BJ (cell line): Measurements from ENCODE around the gene PRSS53. TPM values are rescaled to one million over a fixed set of nuclear protein-coding genes. Genes with fewer than 3 reads are reported as not detected.

Experiments used
- CTCF ChIA-PET: fragments of 350-600 bp; formaldehyde crosslinking; extraction: SDS; loops from one replicate; lab custom pipeline; 2021; ENCODE audit warnings: antibody characterized with exemption, inconsistent platforms; lab: Yijun Ruan, JAX
- POLR2A ChIA-PET: fragments of 300-600 bp; sonication (Branson Sonifier 250); formaldehyde crosslinking; extraction: SDS; loops from one replicate; lab custom pipeline; 2021; ENCODE audit warnings: antibody characterized with exemption; lab: Charles Lee
- DNase-seq: peaks from one replicate; pipeline ENCODE4 v3.0.0-alpha.2; 2011; ENCODE audit warnings: low read depth
- H3K27me3 ChIP-seq: 2 replicates; pipeline ENCODE4 v1.6.0; 2011; ENCODE audit warnings: low read length; ENCODE audit not compliant: control insufficient read depth, insufficient read depth
- H3K36me3 ChIP-seq: 2 replicates; pipeline ENCODE4 v1.5.1; 2011; ENCODE audit warnings: low read length; ENCODE audit not compliant: control insufficient read depth, insufficient read depth
- H3K4me3 ChIP-seq: 2 replicates; pipeline ENCODE4 v1.5.1; 2011; ENCODE audit warnings: low read depth, mild to moderate bottlenecking, control low read depth, low read length
- polyA plus RNA-seq: library from polyadenylated mRNA; depleted of rRNA; stranded (reverse); fragments of >200 nt; gene quantifications from 2 replicates; pipeline ENCODE4 v1.2.3, GENCODE V29; 2011
- TF ChIP-seq, protein P1 (sequence below): IDR thresholded peaks from 2 replicates; pipeline ENCODE4 v1.5.1; 2011; ENCODE audit warnings: low read depth, mild to moderate bottlenecking, control low read depth, inconsistent platforms, low read length, moderate library complexity; ENCODE audit not compliant: insufficient read depth

The PRSS53 gene
- polyA plus RNA-seq, 1 experiment: 1.8 TPM

DNA sequence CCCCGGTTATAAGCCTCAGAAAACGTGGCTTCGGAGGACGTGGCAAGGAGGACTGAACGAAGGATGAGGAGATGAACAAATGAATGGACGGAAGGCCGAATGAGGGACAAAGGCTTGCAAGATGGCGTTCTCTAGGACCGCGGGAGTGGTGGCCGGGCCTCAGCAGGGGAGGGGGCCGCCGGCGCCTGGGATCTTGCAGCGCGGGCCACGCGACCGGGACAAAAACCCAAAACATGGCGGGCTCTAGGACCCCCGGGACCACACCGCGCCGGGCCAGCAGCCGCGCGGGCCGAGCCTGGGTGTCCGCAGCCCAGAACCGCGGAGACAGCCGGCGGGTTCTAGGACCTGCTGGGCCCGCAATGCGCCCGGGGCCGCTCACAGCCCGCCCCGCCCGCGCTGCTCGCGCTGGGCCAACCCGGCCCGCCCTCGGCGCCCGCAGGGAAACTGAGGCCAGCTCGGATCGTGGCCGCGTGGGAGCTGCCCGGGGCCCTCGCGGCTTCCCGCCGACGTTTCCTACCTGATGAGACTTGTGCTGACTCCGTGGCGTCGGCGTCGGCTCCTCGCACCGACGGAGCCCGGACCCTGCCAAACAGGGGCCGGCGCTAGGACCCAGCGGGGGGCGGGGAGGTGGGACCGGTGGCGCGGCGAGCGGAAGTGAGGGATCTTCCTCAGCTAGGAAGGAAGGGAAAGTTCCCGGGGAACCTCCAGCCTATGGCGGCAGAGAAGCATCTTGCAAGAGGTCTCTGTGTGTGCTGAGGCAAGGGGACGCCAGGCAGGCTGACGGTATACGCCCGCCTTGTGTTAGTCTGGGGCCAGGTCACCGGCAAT lies 15.4 kb downstream of the PRSS53 start:
- ChIA-PET CTCF (interaction anchor here (0.5 to 1.8 kb wide), 11 partner anchors 9 to 138 kb away, joined by 3 to 11 read pairs (median 3); partner anchors contain the start of genes BCKDK, HSD3B7 and SETD1A), POLR2A (interaction anchor here (1.1 kb wide), 1 partner anchor 75 kb away, joined by 11 read pairs; no protein-coding TSS in a partner anchor)
- TF ChIP-seq, protein P1, sequence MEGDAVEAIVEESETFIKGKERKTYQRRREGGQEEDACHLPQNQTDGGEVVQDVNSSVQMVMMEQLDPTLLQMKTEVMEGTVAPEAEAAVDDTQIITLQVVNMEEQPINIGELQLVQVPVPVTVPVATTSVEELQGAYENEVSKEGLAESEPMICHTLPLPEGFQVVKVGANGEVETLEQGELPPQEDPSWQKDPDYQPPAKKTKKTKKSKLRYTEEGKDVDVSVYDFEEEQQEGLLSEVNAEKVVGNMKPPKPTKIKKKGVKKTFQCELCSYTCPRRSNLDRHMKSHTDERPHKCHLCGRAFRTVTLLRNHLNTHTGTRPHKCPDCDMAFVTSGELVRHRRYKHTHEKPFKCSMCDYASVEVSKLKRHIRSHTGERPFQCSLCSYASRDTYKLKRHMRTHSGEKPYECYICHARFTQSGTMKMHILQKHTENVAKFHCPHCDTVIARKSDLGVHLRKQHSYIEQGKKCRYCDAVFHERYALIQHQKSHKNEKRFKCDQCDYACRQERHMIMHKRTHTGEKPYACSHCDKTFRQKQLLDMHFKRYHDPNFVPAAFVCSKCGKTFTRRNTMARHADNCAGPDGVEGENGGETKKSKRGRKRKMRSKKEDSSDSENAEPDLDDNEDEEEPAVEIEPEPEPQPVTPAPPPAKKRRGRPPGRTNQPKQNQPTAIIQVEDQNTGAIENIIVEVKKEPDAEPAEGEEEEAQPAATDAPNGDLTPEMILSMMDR: no peak
- Histone ChIP-seq H3K36me3 (peaks cover 15% of the 10 kb centered on the region), H3K27me3 (no peaks in the 10 kb centered on the region), H3K4me3 (peak overlapping the region; percentile 81)
- no peak for DNase-seq

DNA sequence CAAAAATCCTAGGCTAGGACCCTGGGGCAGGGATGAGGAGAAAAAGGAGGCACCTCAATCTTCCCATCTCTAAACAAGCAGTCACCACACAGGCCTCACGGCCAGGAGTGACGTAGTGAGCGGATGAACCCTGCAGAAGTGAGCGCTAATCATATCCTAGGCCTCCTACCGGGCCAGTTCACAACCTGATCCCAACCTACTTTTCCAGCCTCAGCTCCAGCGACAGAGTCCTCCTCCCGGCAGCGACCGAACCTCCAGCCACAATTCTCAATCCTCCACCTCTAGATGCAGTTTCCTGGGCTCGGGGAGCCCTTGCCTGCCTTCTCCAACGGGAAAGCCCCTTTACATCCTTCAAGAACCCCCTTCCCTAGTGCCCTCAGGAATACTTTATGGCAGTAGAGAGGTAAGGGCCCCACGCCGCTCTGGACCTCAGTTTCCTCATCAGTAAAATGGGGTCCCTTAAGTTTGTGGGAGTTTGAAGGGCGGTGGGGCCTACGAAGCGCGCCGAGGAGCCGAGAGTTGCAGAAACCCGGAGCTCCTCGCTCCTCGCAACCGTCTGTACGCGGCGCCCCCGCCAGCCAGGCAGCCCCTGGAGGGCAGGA lies 16.1 kb downstream of the PRSS53 start:
- no peak for DNase-seq
- peak overlapping the region; percentile 81 for H3K4me3 ChIP-seq
- no peaks in the 10 kb centered on the region for H3K27me3 ChIP-seq
- CTCF ChIA-PET: interaction anchor here (0.7 to 1.8 kb wide), 2 partner anchors 70 to 72 kb away, joined by 3 to 7 read pairs; no protein-coding TSS in a partner anchor
- TF ChIP-seq, protein P1: no peak
- POLR2A ChIA-PET: no interaction called here
- H3K36me3 ChIP-seq: peaks cover 9% of the 10 kb centered on the region

DNA sequence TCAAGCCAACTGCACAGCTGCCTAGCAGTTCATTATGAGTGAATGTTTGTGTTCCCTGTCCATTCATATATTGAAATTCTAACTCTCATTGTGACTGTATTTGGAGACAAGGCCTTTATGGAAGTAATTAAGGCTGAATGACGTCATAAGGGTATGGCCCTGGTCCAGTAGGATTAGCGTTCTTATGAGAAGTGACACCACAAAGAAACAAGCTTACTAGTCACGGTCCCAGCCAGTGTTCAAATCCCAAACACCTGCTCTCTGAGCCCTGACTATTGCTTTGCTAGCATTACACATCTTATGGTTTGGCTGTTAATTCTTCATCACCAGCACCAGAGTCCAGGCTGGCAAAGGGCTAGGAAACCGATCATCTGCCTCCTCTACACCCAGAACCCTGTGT lies 16.9 kb downstream of the PRSS53 start:
- CTCF ChIA-PET: interaction anchor here (1.0 kb wide), 1 partner anchor 86 kb away, joined by 7 read pairs; no protein-coding TSS in a partner anchor
- peaks cover 2% of the 10 kb centered on the region for H3K36me3 ChIP-seq
- POLR2A ChIA-PET: no interaction called here
- no peaks in the 10 kb centered on the region for H3K27me3 ChIP-seq
- peak; percentile 82 for DNase-seq
- peak overlapping the region; percentile 81 for H3K4me3 ChIP-seq
- TF ChIP-seq, protein P1: no peak

DNA sequence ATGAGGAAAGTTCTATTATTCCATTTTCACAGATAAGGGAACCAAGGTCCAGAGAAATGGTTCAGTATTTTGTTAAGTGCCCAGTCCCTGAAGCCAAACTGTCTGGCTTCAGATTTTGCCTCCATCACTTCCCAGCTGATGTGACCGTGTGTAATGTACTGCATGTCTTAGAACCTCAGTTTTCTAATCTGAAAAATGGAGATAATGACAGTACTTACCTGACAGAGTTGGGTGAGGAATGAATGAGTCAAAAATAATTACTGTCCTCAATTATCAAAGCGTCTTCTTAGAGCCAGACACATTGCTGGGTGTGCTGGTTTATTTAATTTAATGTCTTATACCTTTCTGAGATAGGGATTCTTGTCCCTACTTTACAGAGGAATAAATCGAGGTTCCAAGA lies 21.4 kb downstream of the PRSS53 start:
- POLR2A ChIA-PET: no interaction called here
- no peaks in the 10 kb centered on the region for H3K36me3 ChIP-seq
- CTCF ChIA-PET: no interaction called here
- no peak overlapping the region for H3K4me3 ChIP-seq
- H3K27me3 ChIP-seq: no peaks in the 10 kb centered on the region
- no peak for DNase-seq
- TF ChIP-seq, protein P1: no peak
